AG04449 (cell line): ENCODE data around the gene NAV2.

Experiments
- CTCF ChIA-PET: fragments of 350-600 bp; formaldehyde crosslinking; extraction: SDS; loops from one replicate; lab custom pipeline; 2021; ENCODE audit warnings: antibody characterized with exemption; lab: Yijun Ruan, JAX
- POLR2A ChIA-PET: fragments of 400-600, 350-600 bp; formaldehyde crosslinking; extraction: SDS; loops from one replicate; lab custom pipeline; 2020; ENCODE audit warnings: antibody characterized with exemption, inconsistent platforms; lab: Yijun Ruan, JAX
- DNase-seq: peaks from one replicate; pipeline ENCODE4 v3.0.0-alpha.2; 2010; ENCODE audit warnings: low read depth, low spot score
- H3K4me3 ChIP-seq: 2 replicates; pipeline ENCODE4 v1.5.1; 2011; ENCODE audit warnings: low read depth, mild to moderate bottlenecking, control low read depth, low read length
- CTCF ChIP-seq: IDR thresholded peaks from one replicate; pipeline ENCODE4 v1.5.1; 2011; ENCODE audit warnings: mild to moderate bottlenecking, moderate library complexity, low read length, control low read depth, inconsistent platforms; ENCODE audit not compliant: insufficient read depth; ENCODE audit errors: missing control alignments

The NAV2 gene

GRCh38 chr11:19683862-19684491 is 28.7 kb upstream of the NAV2 start:
- H3K4me3 ChIP-seq = no peak overlapping the region
- no peak for TF ChIP-seq CTCF
- ChIA-PET CTCF (interaction anchor here (1.0 to 1.2 kb wide), 2 partner anchors 10 to 444 kb away, joined by 3 to 4 read pairs; no protein-coding TSS in a partner anchor), POLR2A (no interaction called here)
- DNase-seq = no peak

- no peak for DNase-seq
- no peak overlapping the region for H3K4me3 ChIP-seq
- TF ChIP-seq CTCF = no peak
- ChIA-PET CTCF (no interaction called here), POLR2A (no interaction called here)
Observed at GRCh38 chr11:19686234-19686633, 26.4 kb upstream of the NAV2 start.

- no peak overlapping the region for H3K4me3 ChIP-seq
- DNase-seq = no peak
- POLR2A ChIA-PET = no interaction called here
- CTCF ChIA-PET = no interaction called here
- no peak for TF ChIP-seq CTCF
Observed at GRCh38 chr11:19687392-19687791, 25.2 kb upstream of the NAV2 start.

GRCh38 chr11:19689281-19690000 is 23.2 kb upstream of the NAV2 start:
- TF ChIP-seq CTCF = no peak
- DNase-seq = no peak
- ChIA-PET POLR2A (interaction anchor here (0.7 kb wide), 1 partner anchor 9 kb away, joined by 3 read pairs; no protein-coding TSS in a partner anchor), CTCF (no interaction called here)
- no peak overlapping the region for H3K4me3 ChIP-seq

GRCh38 chr11:19690885-19691284 is 21.8 kb upstream of the NAV2 start:
- POLR2A ChIA-PET = interaction anchor here (0.5 kb wide), 1 partner anchor 25 kb away, joined by 3 read pairs; no protein-coding TSS in a partner anchor
- CTCF ChIA-PET = no interaction called here
- DNase-seq = no peak

More at GRCh38 chr11:19690885-19691284, 21.8 kb upstream of the NAV2 start:
- no peak overlapping the region for H3K4me3 ChIP-seq
- TF ChIP-seq CTCF = no peak
